K562 (cell line): Measurements from ENCODE around the gene STIM1. TPM values are rescaled to one million over a fixed set of nuclear protein-coding genes. Genes with fewer than 3 reads are reported as not detected.
A peak's percentile ranks its signal among the peaks of the same experiment; 100 is the strongest.

Source experiments
- ATAC-seq: fragments of 200-7000 bp; cut with Tn5 transposase; 3 replicates; pipeline ENCODE4 v1.9.1; 2020; ENCODE audit warnings: moderate library complexity
- BruUV-seq: library from RNA; stranded (reverse); fragments of 400-500 nt; replicated peaks from 2 replicates; lab custom pipeline; 2021; lab: Mats Ljungman, UMichigan
- CTCF ChIA-PET: fragments of 300-600 bp; formaldehyde crosslinking; extraction: SDS; loops from one replicate; lab custom pipeline; 2021; ENCODE audit warnings: low intra/inter-chr PET ratio; lab: Yijun Ruan, JAX
- POLR2A ChIA-PET: fragments of 300-600, 350-650 bp; sonication (Branson Sonifier 250); formaldehyde crosslinking; extraction: SDS; loops from one replicate; lab custom pipeline; 2021; ENCODE audit warnings: antibody characterized with exemption, inconsistent platforms; lab: Yijun Ruan, JAX
- DNase-seq, 4 experiments: peaks; one replicate each; pipeline versions ENCODE4 v3.0.0 to v3.0.0-alpha.2; 2011 to 2018; ENCODE audit warnings: low spot score in 3 of 4, mixed read lengths in 3 of 4; ENCODE audit errors: extremely low read depth in 1 of 4
- FAIRE-seq: peaks from 2 replicates; lab custom pipeline; 2011; peaks lifted over from hg19 to GRCh38; lab: Jason Lieb, UNC
- H2AFZ ChIP-seq: 2 replicates; pipeline ENCODE4 v1.6.0; 2011; ENCODE audit warnings: low read depth, low read length, control low read depth, inconsistent platforms
- H3K27ac ChIP-seq: fragments of 200-600 bp; 3 replicates; pipeline ENCODE4 v1.8.0; 2011; ENCODE audit warnings: low read depth, mild to moderate bottlenecking, control low read depth, inconsistent platforms, low read length, moderate library complexity, mixed read lengths; ENCODE audit errors: extremely low read depth
- H3K27me3 ChIP-seq, 2 experiments: fragments of 300-600 bp in 1 of 2; 2 replicates in 1 of 2; 3 replicates in 1 of 2; pipeline versions ENCODE4 v1.6.0 to v1.8.0; 2011; ENCODE audit warnings: inconsistent platforms in 2 of 2, low read length in 2 of 2, mild to moderate bottlenecking in 1 of 2, mixed read lengths in 1 of 2, moderate library complexity in 1 of 2; ENCODE audit not compliant: control insufficient read depth in 2 of 2, insufficient read depth in 2 of 2
- H3K36me3 ChIP-seq: fragments of 300-600 bp; 3 replicates; pipeline ENCODE4 v1.8.0; 2011; ENCODE audit warnings: mild to moderate bottlenecking, low read length, inconsistent platforms; ENCODE audit not compliant: control insufficient read depth, insufficient read depth
- H3K4me1 ChIP-seq, 2 experiments: fragments of 200-600 bp in 1 of 2; replicated peaks in 1 of 2; 2 replicates in 1 of 2; 3 replicates in 1 of 2; pipeline versions ENCODE4 v1.5.1 to v1.8.0; 2011; ENCODE audit warnings: inconsistent platforms in 2 of 2, low read length in 2 of 2, mild to moderate bottlenecking in 1 of 2, mixed read lengths in 1 of 2, moderate library complexity in 1 of 2; ENCODE audit not compliant: control insufficient read depth in 2 of 2, insufficient read depth in 2 of 2
- H3K4me2 ChIP-seq: 2 replicates; pipeline ENCODE4 v1.6.1; 2011; ENCODE audit warnings: low read length, control low read depth, inconsistent platforms, mixed read lengths; ENCODE audit not compliant: insufficient read depth
- H3K4me3 ChIP-seq: fragments of 200-600 bp; sonication (generic), shearing (Covaris generic); 2 replicates; pipeline ENCODE4 v1.5.1; 2016; ENCODE audit warnings: control low read depth, inconsistent platforms
- H3K79me2 ChIP-seq: fragments of 200-600 bp; 3 replicates; pipeline ENCODE4 v1.8.0; 2011; ENCODE audit warnings: low read length, inconsistent platforms; ENCODE audit not compliant: control insufficient read depth, insufficient read depth
- H3K9ac ChIP-seq, 2 experiments: 2 replicates each; pipeline versions ENCODE4 v1.6.0 to v1.6.1; 2011; ENCODE audit warnings: low read depth in 2 of 2, low read length in 2 of 2, control low read depth in 1 of 2, inconsistent platforms in 1 of 2, mild to moderate bottlenecking in 1 of 2, mixed read lengths in 1 of 2; ENCODE audit not compliant: insufficient read depth in 1 of 2
- H3K9me1 ChIP-seq: one replicate; pipeline ENCODE4 v1.6.0; 2011; ENCODE audit warnings: inconsistent platforms, mild to moderate bottlenecking, low read length, moderate library complexity; ENCODE audit not compliant: control insufficient read depth, insufficient read depth
- H3K9me3 ChIP-seq: replicated peaks from 2 replicates; pipeline ENCODE4 v1.5.1; 2011; ENCODE audit warnings: low read depth, low read length, inconsistent platforms; ENCODE audit not compliant: control insufficient read depth, insufficient read depth
- H4K20me1 ChIP-seq: replicated peaks from 2 replicates; pipeline ENCODE4 v1.6.1; 2011; ENCODE audit warnings: low read length, inconsistent platforms, mixed read lengths; ENCODE audit not compliant: control insufficient read depth, insufficient read depth
- CBX3 ChIP-seq, 2 experiments: IDR thresholded peaks; 1 replicate in 1 of 2; 2 replicates in 1 of 2; pipeline ENCODE4 v1.6.1; 2012; ENCODE audit warnings: inconsistent platforms in 2 of 2, low read length in 2 of 2, borderline replicate concordance in 1 of 2, control low read depth in 1 of 2
- DIDO1 ChIP-seq: fragments of 450-650 bp; IDR thresholded peaks from 2 replicates; pipeline ENCODE4 v1.6.1; 2016; ENCODE audit warnings: low read depth, missing biosample characterization, missing genetic modification characterization
- DNMT1 ChIP-seq: fragments of 450-650 bp; IDR thresholded peaks from 2 replicates; pipeline ENCODE4 v1.6.1; 2016; ENCODE audit warnings: antibody characterized with exemption, mild to moderate bottlenecking
- HBP1 ChIP-seq: fragments of 450-650 bp; formaldehyde crosslinking; IDR thresholded peaks from 2 replicates; pipeline ENCODE4 v1.4.0; 2022; ENCODE audit warnings: missing genetic modification characterization
- HDAC1 ChIP-seq, 2 experiments: fragments of 450-650 bp; IDR thresholded peaks; 2 replicates each; pipeline ENCODE4 v1.6.1; 2016 to 2017; ENCODE audit warnings: inconsistent platforms in 1 of 2, mild to moderate bottlenecking in 1 of 2, moderate library complexity in 1 of 2
- KLF1 ChIP-seq: fragments of 450-650 bp; IDR thresholded peaks from 2 replicates; pipeline ENCODE4 v1.6.1; 2016; ENCODE audit warnings: missing genetic modification characterization, missing compliant biosample characterization
- L3MBTL2 ChIP-seq: fragments of 450-650 bp; IDR thresholded peaks from 2 replicates; pipeline ENCODE4 v1.6.1; 2016; ENCODE audit warnings: mild to moderate bottlenecking, moderate library complexity
- MED1 ChIP-seq: sonication (generic); formaldehyde crosslinking; IDR thresholded peaks from 2 replicates; pipeline ENCODE4 v1.8.1; 2023; ENCODE audit warnings: missing genetic modification reagents, borderline replicate concordance
- NFE2 ChIP-seq: IDR thresholded peaks from 2 replicates; pipeline ENCODE4 v1.6.1; 2014; ENCODE audit warnings: antibody characterized with exemption, low read depth
- POLR2A ChIP-seq: fragments of 450-650 bp; conservative IDR thresholded peaks from 2 replicates; pipeline ENCODE4 v1.6.1; 2016
- PPARD ChIP-seq: fragments of 250-450 bp; sonication (Bioruptor Pico); IDR thresholded peaks from 2 replicates; pipeline ENCODE4 v1.8.0; 2022; ENCODE audit warnings: inconsistent platforms, mild to moderate bottlenecking, moderate library complexity
- RFX1 ChIP-seq: fragments of 450-650 bp; IDR thresholded peaks from 2 replicates; pipeline ENCODE4 v1.6.1; 2016; ENCODE audit warnings: mild to moderate bottlenecking, moderate library complexity
- SMARCE1 ChIP-seq: fragments of 450-650 bp; IDR thresholded peaks from 2 replicates; pipeline ENCODE4 v1.7.1; 2016; ENCODE audit warnings: mild to moderate bottlenecking
- SP1 ChIP-seq: sonication (generic); formaldehyde crosslinking; IDR thresholded peaks from 2 replicates; pipeline ENCODE4 v1.8.1; 2022; ENCODE audit warnings: mild to moderate bottlenecking, missing genetic modification reagents
- SP2 ChIP-seq: IDR thresholded peaks from 2 replicates; pipeline ENCODE4 v1.6.1; 2011; ENCODE audit warnings: mild to moderate bottlenecking, low read depth, low read length, moderate library complexity; ENCODE audit not compliant: poor library complexity, severe bottlenecking; ENCODE audit errors: extremely low read depth
- TRIM25 ChIP-seq: fragments of 450-650 bp; IDR thresholded peaks from 2 replicates; pipeline ENCODE4 v1.7.0; 2016; ENCODE audit warnings: borderline replicate concordance
- ZKSCAN8 ChIP-seq: fragments of 200-800 bp; sonication (Bioruptor generic); IDR thresholded peaks from 2 replicates; pipeline ENCODE4 v1.6.1; 2016; ENCODE audit warnings: missing genetic modification characterization, missing compliant biosample characterization
- ZNF277 ChIP-seq: fragments of 250-450 bp; sonication (Bioruptor Pico); IDR thresholded peaks from 2 replicates; pipeline ENCODE4 v1.8.0; 2022; ENCODE audit warnings: inconsistent platforms, mild to moderate bottlenecking, moderate library complexity, borderline replicate concordance
- WGBS: fragments of 100-300 bp; shearing (Covaris generic); methylation state at CpG from one replicate; pipeline ENCODE4 v1.1.6; 2016; ENCODE audit warnings: low coverage, mixed read lengths; ENCODE audit not compliant: insufficient coverage; ENCODE audit errors: missing lambda C conversion rate; 5-methylcytosine and 5-hydroxymethylcytosine counted together
- in situ Hi-C: fragments of 300-500 bp; cut with MboI; formaldehyde crosslinking; loops from 4 replicates; pipeline ENCODE4 v1.15.0; 2018; ENCODE audit warnings: inconsistent platforms, mixed read lengths
- intact Hi-C: fragments of 100-400 bp; cut with micrococcal nuclease; formaldehyde crosslinking; loops from 2 replicates; pipeline ENCODE4 v1.14.2; 2022
- polyA plus RNA-seq, 8 experiments: library from polyadenylated mRNA; depleted of rRNA in 4 of 8; stranded (reverse) in 5 of 8; unstranded in 3 of 8; fragments of >200 nt; fragmentation: Nextera tagmentation in 2 of 8; fragmentation: Illumina TruSeq in 1 of 8; extraction: Ambion mirVana in 2 of 8; extraction: Trizol in 1 of 8; gene quantifications; 2 replicates each; pipeline versions ENCODE4 v1.2.1 to v1.2.3, GENCODE V29; 2011 to 2014; ENCODE audit warnings: inconsistent platforms in 1 of 8, missing spikeins in 1 of 8
- total RNA-seq, 7 experiments: library from RNA; depleted of rRNA in 6 of 7; stranded (reverse); fragments of >200 nt in 6 of 7; fragmentation: Illumina TruSeq in 2 of 7; extraction: Trizol in 2 of 7; gene quantifications; 2 replicates each; pipeline versions ENCODE4 v1.2.1 to v1.2.3, GENCODE V29; 2011 to 2021; ENCODE audit warnings: low replicate concordance in 1 of 7

The STIM1 gene
- total and polyA plus RNA-seq, 9 of the 15 experiments (the other 6 are each of a cell fraction or from before 2014, with no cell fraction given) = 7.7 to 50.5 (median 22.5) TPM

GRCh38 chr11:3905080-3905953 lies 49.9 kb downstream of the STIM1 start (continued):
- no peak for TF ChIP-seq SP1 (CRISPR knock-in tag)
- TF ChIP-seq NFE2 = peak; percentile 33; the same call in 1 of the 2 replicates
- TF ChIP-seq HDAC1 (IDR thresholded peaks at IDR 0.05) = 0 out of 4 replicates have a peak, but pooled peaks of 1 of the 2 experiments have one; percentile 11
- no peak for TF ChIP-seq HBP1 (CRISPR knock-in tag)
- no peak for TF ChIP-seq DIDO1 (tag)
- TF ChIP-seq RFX1 = peak; percentile 85

GRCh38 chr11:3906166-3906565 lies 50.7 kb downstream of the STIM1 start:
- no peak overlapping the region for H3K4me2 ChIP-seq
- POLR2A ChIA-PET = interaction anchor here (1.7 to 2.5 kb wide), 2 partner anchors 9 to 21 kb away, joined by 5 to 7 read pairs; no protein-coding TSS in a partner anchor
- H3K27me3 ChIP-seq = no peaks in the 10 kb centered on the region
- BruUV-seq = no TSS peak
- H3K36me3 ChIP-seq = no peaks in the 10 kb centered on the region
- H3K9me1 ChIP-seq = no peaks in the 10 kb centered on the region
- FAIRE-seq = no peak
- H3K9me3 ChIP-seq = no peaks in the 10 kb centered on the region
- no peak for DNase-seq
- no peak overlapping the region for H3K9ac ChIP-seq
- no peak overlapping the region for H2AFZ ChIP-seq
- intact Hi-C loops (no loop called here), in situ Hi-C loops (no loop called here)
- peaks cover 33 to 62% of the 10 kb centered on the region in 2 experiments for H3K4me1 ChIP-seq
- H3K4me3 ChIP-seq = no peak overlapping the region
- no peak overlapping the region for H3K27ac ChIP-seq
- peaks cover 13% of the 10 kb centered on the region for H4K20me1 ChIP-seq
- no peak for ATAC-seq
- peaks cover 80% of the 10 kb centered on the region for H3K79me2 ChIP-seq
- WGBS = 97% methylated on average over 2 of the region's 2 CpGs
- CTCF ChIA-PET = no interaction called here
- TF ChIP-seq L3MBTL2 (no peak), DNMT1 (no peak), SMARCE1 (no peak), SP2 (no peak), TRIM25 (no peak), ZNF277 (no peak), POLR2A (no peak), CBX3 (IDR thresholded peaks at IDR 0.05; ENCODE audit: borderline replicate concordance in 1 of 2, low read length in 2 of 2) (no peak), PPARD (CRISPR knock-in tag) (no peak), ZKSCAN8 (no peak), MED1 (CRISPR knock-in tag) (no peak), KLF1 (no peak)
